CD4-positive, alpha-beta T cell treated with Interleukin-4 for 4 hours (primary cell): Measurements from ENCODE around the gene REV1.
"Not testable (repeated sequence)": the region's sequence is repeated elsewhere in the genome, so short reads cannot be mapped to it uniquely, and the experiment has no call there.

ENCODE experiments used
- DNase-seq: peaks from one replicate; pipeline ENCODE4 v3.0.0-alpha.2; 2020

REV1 gene

GRCh38 chr2:99485824-99486223 lies 4.0 kb downstream of the REV1 start:
- no peak for DNase-seq

GRCh38 chr2:99485411-99485810 lies 4.4 kb downstream of the REV1 start:
- no peak for DNase-seq

DNA sequence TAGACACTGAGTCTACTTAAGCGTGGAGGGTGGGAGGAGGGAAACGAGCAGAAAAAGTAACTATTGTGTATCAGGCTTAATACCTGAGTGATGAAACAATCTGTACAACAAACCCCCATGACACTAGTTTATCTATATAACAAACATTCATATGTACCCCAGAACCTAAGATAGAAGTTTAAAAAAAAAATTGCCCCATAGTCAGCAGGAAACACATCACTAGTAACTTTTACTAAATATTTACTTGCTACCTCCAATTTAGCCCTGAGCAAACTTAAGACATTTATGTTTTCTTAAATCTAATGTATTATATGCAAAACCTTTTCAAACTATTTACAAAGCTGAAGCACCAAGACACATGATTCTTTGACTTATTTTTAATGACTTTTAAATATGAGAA lies 5.6 kb downstream of the REV1 start:
- DNase-seq: no peak

- DNase-seq: no peak
Measured at GRCh38 chr2:99481941-99482340, 7.9 kb downstream of the REV1 start.

- no peak for DNase-seq
Measured at GRCh38 chr2:99481527-99481926, 8.3 kb downstream of the REV1 start.

DNA sequence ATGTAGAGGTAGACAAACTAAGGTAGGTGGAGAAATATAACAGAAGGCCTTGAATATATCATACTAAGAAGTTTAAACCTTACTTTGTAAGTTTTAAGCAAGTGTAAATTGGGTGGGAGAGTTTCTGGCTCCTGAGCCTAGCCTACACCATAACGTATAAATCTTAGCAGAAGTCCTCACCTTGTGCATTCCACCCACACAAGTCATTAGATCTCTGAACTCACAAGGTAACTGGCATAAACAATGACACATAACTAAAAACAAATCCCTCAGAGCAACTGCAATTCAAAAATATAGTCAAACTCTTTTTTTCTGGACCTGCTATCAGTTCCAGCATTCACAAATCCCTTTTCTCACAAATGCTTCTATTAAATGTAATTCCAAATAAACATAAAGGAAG lies 9.4 kb downstream of the REV1 start:
- no peak for DNase-seq

GRCh38 chr2:99478632-99479031 lies 11.2 kb downstream of the REV1 start:
- DNase-seq: no peak

GRCh38 chr2:99477054-99477453 lies 12.8 kb downstream of the REV1 start:
- no peak for DNase-seq

GRCh38 chr2:99476629-99477028 lies 13.2 kb downstream of the REV1 start:
- no peak for DNase-seq

DNA sequence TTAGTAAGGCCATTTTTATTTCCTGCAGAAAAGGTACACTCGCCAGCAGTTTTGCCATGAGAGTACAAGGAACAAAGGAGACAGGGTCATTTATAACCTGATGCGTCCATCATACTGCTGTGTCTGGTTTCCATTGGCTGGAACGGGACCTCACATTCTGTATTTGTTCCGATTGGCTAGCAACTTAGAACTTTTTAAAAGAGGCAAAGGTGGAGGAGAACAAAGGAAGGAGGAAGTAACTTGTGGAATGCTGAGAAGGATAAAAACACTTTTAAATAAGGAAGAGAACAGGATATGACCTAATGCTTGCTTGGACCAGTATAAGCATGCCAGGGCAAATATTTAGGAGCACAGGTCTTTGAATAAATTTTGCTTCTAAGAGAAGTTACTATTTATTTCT lies 14.7 kb downstream of the REV1 start:
- not testable (repeated sequence) for DNase-seq

DNA sequence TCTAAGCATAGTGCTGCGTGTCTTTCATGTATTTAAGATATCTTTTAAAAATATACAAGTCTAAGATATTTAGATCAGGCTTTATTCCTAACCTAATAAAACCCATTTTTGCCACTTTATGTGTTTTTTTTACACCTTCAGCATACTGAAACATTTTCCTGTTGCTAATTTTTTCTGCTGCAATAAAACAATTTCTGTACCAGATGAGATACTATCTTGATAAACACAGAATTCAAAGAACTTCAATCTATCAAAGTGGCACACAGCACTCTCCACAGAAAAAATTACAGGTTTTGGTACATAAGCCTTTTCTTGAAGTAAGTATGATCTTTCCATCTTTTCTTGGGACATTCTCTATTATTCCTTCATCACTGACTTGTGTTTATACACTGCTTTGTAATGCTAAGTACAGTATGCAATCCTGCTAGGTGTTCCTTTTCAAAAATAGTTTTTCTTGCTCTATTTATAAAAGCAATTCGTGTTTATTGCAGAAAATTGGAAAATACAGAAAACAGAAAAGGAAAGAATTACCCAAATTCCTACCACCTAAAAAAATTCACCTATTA lies 16.2 kb downstream of the REV1 start:
- DNase-seq: no peak

DNA sequence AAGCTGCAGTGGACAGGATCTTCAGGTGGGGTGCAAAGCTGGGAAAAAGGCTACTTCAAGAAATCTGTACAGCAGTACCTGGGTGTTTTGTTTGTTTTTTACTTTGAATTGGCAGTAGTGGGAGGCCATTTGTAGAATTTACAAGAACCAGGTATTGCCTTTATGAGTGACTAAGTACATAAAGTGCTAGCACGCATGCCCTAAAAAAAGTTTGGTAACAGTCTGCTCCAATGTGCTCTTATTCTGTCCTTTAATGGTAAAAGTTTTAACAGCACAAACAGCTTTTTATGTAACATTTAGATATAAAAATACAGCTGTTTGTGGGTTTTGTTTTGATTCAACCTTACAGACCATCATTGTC lies 17.2 kb downstream of the REV1 start:
- DNase-seq: no peak

GRCh38 chr2:99471654-99472599 lies 17.9 kb downstream of the REV1 start:
- no peak for DNase-seq

- no peak for DNase-seq
Measured at GRCh38 chr2:99470957-99471356, 18.9 kb downstream of the REV1 start.

DNA sequence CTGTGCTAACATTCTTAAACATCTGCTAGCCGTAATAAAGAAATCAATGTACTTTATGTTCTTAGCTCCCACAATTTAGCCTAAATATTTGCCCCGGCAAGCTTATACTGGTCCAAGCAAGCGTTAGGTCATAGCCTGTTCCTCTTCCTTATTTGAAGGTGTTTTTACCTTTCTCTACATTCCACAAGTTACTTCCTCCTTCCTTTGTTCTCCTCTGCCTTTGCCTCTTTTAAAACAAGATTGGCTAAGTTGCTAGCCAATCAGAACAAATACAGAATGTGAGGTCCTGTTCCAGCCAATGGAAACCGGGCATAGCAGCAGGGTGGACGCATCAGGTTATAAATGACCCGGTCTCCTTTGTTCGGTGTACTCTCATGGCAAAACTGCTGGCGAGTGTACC lies 19.4 kb downstream of the REV1 start:
- DNase-seq: not testable (repeated sequence)

GRCh38 chr2:99469394-99469793 lies 20.4 kb downstream of the REV1 start:
- DNase-seq: no peak

DNA sequence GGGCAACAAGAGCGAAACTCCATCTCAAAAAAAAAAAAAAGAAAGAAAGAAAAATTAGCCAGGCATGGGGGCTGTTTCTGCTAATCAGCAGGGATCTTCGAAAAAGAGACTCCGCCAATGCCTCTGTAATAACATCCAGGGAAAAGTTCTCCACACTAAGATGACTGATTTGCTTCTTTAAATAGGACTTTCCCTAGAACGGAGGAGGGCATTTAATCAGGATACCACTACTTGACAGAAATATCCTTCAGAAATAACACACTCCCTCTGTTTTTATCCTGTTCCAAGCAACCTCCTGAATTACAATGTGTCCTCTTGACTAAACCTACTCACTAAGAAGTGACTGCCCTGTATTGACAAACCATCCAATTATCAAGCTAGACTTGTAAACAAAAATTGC lies 21.7 kb downstream of the REV1 start:
- no peak for DNase-seq

DNA sequence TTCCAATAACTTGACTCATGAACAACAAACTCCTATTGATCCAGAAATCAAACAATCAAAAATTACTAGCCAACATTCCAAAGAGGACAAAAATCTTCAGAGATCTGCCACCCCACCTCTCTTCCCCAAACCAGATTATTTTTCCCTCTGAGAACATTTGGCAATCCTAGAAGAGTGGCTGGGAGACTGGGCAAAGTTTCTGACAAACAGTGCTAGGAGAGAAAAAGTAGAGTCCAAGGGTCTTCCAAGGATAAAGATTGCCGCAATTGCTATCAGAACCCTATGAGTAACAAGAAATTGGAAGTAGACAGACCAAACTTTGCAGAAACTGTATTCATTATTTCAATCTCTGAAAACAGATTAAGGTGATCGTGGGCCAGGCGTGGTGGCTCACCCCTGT lies 22.4 kb downstream of the REV1 start:
- no peak for DNase-seq

DNA sequence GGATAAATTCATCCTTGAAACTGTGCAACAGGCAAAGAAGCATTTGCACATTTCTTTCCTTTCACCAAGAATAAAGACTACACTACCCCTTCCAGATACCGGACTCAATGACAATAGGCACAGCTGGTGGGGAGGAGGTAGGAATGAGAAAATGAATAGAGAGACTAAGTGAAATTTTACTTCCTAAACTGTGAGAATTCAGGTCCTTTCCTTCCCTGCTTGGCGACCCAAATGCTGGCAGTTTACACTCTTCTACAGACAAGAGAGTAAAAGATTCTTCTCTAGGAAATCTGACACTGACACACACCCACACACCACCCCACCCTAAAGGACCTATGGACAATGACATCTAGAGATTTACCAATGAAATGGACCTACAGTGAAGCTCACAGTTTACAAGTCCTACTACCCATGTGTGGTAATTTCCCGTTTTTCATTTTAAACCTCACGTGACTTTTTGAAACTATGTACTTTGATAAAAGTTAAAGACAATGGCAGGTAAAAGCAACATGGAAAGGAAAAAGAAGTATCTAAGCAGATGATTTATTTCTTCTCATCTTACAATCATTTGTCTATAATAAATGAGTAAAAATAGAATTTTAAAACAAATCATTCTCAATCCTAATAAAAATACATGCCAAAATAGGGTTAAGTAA lies 27.9 kb downstream of the REV1 start:
- DNase-seq: no peak

GRCh38 chr2:99458529-99458928 lies 31.3 kb downstream of the REV1 start:
- no peak for DNase-seq

DNA sequence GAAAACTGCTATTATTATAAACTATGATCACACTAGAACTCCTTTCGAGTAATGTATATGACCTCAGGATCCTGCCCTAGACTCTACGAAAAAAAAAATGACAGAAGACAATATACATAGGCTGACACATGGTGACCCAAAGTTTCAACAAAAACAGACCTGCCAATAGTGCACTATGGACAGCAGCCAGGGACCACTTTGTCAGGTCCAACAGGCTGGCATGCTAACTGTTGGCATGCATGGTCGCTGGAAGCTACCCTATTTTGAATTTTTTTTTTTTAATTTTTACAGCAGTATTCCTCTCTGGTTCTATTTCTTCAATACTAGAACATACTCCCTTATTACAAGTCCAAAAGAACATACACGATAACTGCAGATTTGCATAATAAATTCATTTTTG lies 38.1 kb downstream of the REV1 start:
- no peak for DNase-seq

GRCh38 chr2:99451280-99451679 lies 38.5 kb downstream of the REV1 start:
- no peak for DNase-seq

- no peak for DNase-seq
Measured at GRCh38 chr2:99450199-99450598, 39.6 kb downstream of the REV1 start.

GRCh38 chr2:99448556-99448955 lies 41.3 kb downstream of the REV1 start:
- DNase-seq: no peak
